ENCODE data around the gene SESTD1.

The SESTD1 gene

DNA sequence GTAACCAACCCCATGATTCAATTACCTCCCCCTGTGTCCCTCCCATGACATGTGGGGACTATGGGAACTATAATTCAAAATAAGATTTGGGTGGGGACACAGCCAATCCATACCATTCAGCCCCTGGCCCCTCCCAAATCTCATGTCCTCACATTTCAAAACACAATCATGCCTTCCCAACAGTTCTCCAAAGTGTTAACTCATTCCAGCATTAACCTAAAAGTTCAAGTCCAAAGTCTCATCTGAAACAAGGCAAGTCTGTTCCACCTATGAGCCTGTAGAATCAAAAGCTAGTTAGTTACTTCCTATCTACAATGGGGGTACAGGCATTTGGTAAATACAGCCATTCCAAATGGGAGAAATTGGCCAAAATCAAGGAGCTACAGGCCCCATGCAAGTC, 182.7 kb downstream of the SESTD1 start:
- no peaks in the 10 kb centered on the region for H3K9me3 ChIP-seq (ENCODE audit: low read length)
- TF ChIP-seq, protein P1, sequence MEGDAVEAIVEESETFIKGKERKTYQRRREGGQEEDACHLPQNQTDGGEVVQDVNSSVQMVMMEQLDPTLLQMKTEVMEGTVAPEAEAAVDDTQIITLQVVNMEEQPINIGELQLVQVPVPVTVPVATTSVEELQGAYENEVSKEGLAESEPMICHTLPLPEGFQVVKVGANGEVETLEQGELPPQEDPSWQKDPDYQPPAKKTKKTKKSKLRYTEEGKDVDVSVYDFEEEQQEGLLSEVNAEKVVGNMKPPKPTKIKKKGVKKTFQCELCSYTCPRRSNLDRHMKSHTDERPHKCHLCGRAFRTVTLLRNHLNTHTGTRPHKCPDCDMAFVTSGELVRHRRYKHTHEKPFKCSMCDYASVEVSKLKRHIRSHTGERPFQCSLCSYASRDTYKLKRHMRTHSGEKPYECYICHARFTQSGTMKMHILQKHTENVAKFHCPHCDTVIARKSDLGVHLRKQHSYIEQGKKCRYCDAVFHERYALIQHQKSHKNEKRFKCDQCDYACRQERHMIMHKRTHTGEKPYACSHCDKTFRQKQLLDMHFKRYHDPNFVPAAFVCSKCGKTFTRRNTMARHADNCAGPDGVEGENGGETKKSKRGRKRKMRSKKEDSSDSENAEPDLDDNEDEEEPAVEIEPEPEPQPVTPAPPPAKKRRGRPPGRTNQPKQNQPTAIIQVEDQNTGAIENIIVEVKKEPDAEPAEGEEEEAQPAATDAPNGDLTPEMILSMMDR (IDR thresholded peaks at IDR 0.05; ENCODE audit: low read length): no peak
- no peak for TF ChIP-seq EZH2 (IDR thresholded peaks at IDR 0.05; ENCODE audit: borderline replicate concordance, low read length)

DNA sequence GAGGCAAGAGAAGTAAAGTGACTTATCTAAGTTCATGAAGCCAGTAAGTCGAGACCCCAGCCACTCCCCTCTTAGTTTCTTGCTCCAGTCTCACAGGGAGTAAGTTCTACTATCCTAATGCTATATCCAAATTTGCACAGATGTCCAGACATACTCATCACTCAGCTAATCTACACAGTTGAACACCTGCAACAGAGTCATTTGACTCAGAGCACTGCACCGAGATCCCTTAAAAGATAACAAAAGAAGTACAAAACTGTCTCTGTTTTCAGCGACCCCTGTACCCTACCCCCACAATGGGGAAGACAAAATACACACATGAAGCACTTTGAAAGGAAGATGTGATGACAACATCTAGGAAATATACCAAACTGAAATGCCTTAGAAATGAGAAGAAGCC, 192.1 kb downstream of the SESTD1 start:
- TF ChIP-seq EZH2 (IDR thresholded peaks at IDR 0.05; ENCODE audit: borderline replicate concordance, low read length): no peak
- TF ChIP-seq, protein P1 (IDR thresholded peaks at IDR 0.05; ENCODE audit: low read length): no peak
- Histone ChIP-seq H3K9me2 (ENCODE audit: low read depth, low read length) (no peaks in the 10 kb centered on the region), H3K27me3 (ENCODE audit: insufficient read depth, low read length) (no peaks in the 10 kb centered on the region), H3K79me2 (ENCODE audit: insufficient read depth, low read length) (no peaks in the 10 kb centered on the region), H3K4me1 (ENCODE audit: insufficient read depth, low read length, severe bottlenecking) (no peaks in the 10 kb centered on the region), H3K27ac (ENCODE audit: low read depth, low read length, poor library complexity, severe bottlenecking) (no peak overlapping the region), H3K36me3 (ENCODE audit: insufficient read depth, low read length) (no peaks in the 10 kb centered on the region), H3F3A (ENCODE audit: insufficient read depth, low read length) (no peaks in the 10 kb centered on the region), H4K20me1 (ENCODE audit: insufficient read depth, low read length) (no peaks in the 10 kb centered on the region), H3K4me3 (ENCODE audit: low read depth, low read length, poor library complexity, severe bottlenecking) (no peak overlapping the region), H3K9me3 (ENCODE audit: low read length) (peaks cover 8% of the 10 kb centered on the region), H3K9ac (ENCODE audit: low read length) (no peak overlapping the region), H3K4me2 (ENCODE audit: low read length) (no peak overlapping the region), H2AFZ (ENCODE audit: low read length) (no peak overlapping the region)

More for the DNA sequence above, 182.7 kb downstream of the SESTD1 start:
- no peak overlapping the region for H3K9ac ChIP-seq (ENCODE audit: low read length)
- H3K9me2 ChIP-seq (ENCODE audit: low read depth, low read length): no peaks in the 10 kb centered on the region
- no peaks in the 10 kb centered on the region for H3K4me1 ChIP-seq (ENCODE audit: insufficient read depth, low read length, severe bottlenecking)
- no peaks in the 10 kb centered on the region; the same call in 1 of the 2 replicates for H3K36me3 ChIP-seq (ENCODE audit: insufficient read depth, low read length)
- H3F3A ChIP-seq (ENCODE audit: insufficient read depth, low read length): no peaks in the 10 kb centered on the region
- no peak overlapping the region for H3K4me3 ChIP-seq (ENCODE audit: low read depth, low read length, poor library complexity, severe bottlenecking)
- H3K79me2 ChIP-seq (ENCODE audit: insufficient read depth, low read length): no peaks in the 10 kb centered on the region
- H3K27me3 ChIP-seq (ENCODE audit: insufficient read depth, low read length): no peaks in the 10 kb centered on the region
- H4K20me1 ChIP-seq (ENCODE audit: insufficient read depth, low read length): no peaks in the 10 kb centered on the region
- no peak overlapping the region for H3K27ac ChIP-seq (ENCODE audit: low read depth, low read length, poor library complexity, severe bottlenecking)
- H3K4me2 ChIP-seq (ENCODE audit: low read length): no peak overlapping the region
- H2AFZ ChIP-seq (ENCODE audit: low read length): no peak overlapping the region

DNA sequence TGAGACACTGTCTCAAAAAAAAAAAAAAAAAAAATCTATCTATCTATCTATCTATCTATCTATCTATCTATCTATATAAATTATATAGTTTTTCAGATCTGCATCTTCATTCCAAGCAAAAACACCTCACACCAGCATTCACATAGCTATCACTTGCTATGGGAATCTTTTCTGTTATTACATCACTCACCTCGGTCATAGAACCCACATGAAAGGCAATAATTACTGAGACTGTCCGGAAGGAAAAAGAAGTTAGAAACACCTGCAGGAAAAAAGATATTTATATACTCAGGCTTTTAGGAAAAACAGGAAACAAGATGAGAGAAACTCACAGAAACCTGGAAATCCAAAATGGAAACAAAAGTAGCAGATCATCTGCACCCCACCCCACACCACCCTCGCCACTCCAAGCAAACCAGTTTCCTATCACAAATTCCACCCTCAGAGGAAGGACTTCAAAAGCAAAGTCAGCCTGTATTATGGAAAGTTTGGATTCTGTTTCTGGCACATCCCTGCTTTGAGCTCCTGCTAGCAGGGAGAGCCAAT, 192.7 kb downstream of the SESTD1 start:
- no peak overlapping the region for H3K4me3 ChIP-seq (ENCODE audit: low read depth, low read length, poor library complexity, severe bottlenecking)
- H3K79me2 ChIP-seq (ENCODE audit: insufficient read depth, low read length): no peaks in the 10 kb centered on the region
- no peaks in the 10 kb centered on the region for H3K9me2 ChIP-seq (ENCODE audit: low read depth, low read length)
- no peak overlapping the region for H3K9ac ChIP-seq (ENCODE audit: low read length)
- H3F3A ChIP-seq (ENCODE audit: insufficient read depth, low read length): no peaks in the 10 kb centered on the region
- no peaks in the 10 kb centered on the region for H3K4me1 ChIP-seq (ENCODE audit: insufficient read depth, low read length, severe bottlenecking)
- H3K36me3 ChIP-seq (ENCODE audit: insufficient read depth, low read length): no peaks in the 10 kb centered on the region
- no peak overlapping the region for H2AFZ ChIP-seq (ENCODE audit: low read length)
- no peaks in the 10 kb centered on the region for H4K20me1 ChIP-seq (ENCODE audit: insufficient read depth, low read length)
- no peak for TF ChIP-seq EZH2 (IDR thresholded peaks at IDR 0.05; ENCODE audit: borderline replicate concordance, low read length)
- TF ChIP-seq, protein P1 (IDR thresholded peaks at IDR 0.05; ENCODE audit: low read length): no peak
- H3K9me3 ChIP-seq (ENCODE audit: low read length): peaks cover 8% of the 10 kb centered on the region
- H3K27me3 ChIP-seq (ENCODE audit: insufficient read depth, low read length): no peaks in the 10 kb centered on the region
- no peak overlapping the region for H3K27ac ChIP-seq (ENCODE audit: low read depth, low read length, poor library complexity, severe bottlenecking)
- no peak overlapping the region for H3K4me2 ChIP-seq (ENCODE audit: low read length)

Data from OCI-LY1 (cell line).